ENCODE results near the gene FAM50A. TPM values are rescaled to one million over a fixed set of nuclear protein-coding genes. Genes with fewer than 3 reads are reported as not detected.
"Not testable (repeated sequence)": the region's sequence is repeated elsewhere in the genome, so short reads cannot be mapped to it uniquely, and the experiment has no call there.

FAM50A gene
- total RNA-seq, 1 donor from 2014 or later, result 47.3 TPM

- DNase-seq (ENCODE audit: missing footprints), result no peak
- no peak for ATAC-seq
- intact Hi-C loops (cut with DNase I), result loop anchor here (2.0 kb wide), 1 partner anchor 29 kb away; the partner anchor contains the start of gene FAM3A
Observed at GRCh38 chrX:154487518-154488290, 43.8 kb downstream of the FAM50A start.

DNA sequence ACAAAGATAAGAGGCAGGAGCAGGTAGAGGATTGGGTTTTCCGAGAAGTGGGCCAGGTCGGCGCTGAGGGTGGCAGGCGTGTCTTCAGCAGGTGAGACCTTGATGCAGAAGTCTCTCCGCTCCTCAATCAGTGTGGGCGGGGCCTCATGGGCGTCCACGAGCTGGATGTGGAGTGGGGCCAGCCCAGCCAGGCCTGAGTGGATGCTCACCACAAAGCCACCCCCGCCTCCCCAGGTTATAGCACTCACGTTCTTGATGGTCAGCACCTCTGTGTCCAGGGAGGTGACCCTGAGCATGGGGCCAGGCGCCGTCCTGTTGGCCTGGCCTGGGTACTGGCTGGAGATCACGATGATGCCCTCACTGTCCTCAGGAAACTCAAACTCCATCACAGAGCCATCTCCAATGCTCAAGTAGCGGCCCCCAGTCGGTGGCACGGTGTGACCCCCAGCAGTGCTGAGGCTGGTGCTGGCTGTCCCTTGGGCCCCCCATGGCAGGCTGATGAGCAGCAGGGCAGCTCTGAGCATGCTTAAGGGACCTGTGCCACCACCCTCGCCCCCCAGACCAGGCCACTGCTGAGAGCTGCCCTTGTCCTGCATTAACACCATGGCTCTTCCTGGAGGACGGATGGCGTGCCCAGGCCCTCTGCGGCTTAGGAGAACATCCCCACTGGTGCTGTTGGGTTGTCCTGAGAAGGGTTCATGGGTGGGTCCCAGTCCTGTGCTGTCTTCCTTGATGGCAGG, 44.6 kb downstream of the FAM50A start:
- DNase-seq (ENCODE audit: missing footprints) (peak; percentile 54), ATAC-seq (no peak)
- intact Hi-C loops (cut with DNase I), result no loop called here

GRCh38 chrX:154489182-154489581, 45.2 kb downstream of the FAM50A start:
- no peak for DNase-seq (ENCODE audit: missing footprints)
- intact Hi-C loops (cut with DNase I), result no loop called here
- no peak for ATAC-seq

DNA sequence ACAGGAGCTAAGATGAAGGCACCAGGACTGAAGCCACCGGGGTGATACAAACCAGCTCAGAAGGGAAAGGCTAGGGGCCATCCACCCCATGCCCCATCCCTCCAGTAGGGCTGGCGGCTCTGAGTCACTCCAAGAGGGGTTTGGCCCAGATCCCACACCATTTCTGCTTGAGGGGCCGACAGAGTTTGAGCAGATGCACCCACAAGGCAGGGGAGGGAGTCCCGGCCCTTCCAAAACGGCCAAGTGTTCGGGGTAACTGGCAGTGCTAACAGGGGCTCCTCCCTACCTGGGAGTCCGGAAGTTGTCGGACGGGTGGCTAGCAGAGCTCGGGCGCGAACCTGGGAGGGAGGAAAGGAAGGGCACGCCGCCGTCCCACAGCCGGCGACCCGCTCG, 46.1 kb downstream of the FAM50A start:
- DNase-seq (ENCODE audit: missing footprints), result peak; percentile 67
- peak; percentile 1 for ATAC-seq
- intact Hi-C loops (cut with DNase I), result no loop called here

GRCh38 chrX:154490414-154491083, 46.6 kb downstream of the FAM50A start, which contains the start of gene SLC10A3:
TSS of gene SLC10A3 (minus strand) at chrX:154490629. CDS start at chrX:154488940, 1,689 bp downstream.
- ATAC-seq, result peak; percentile 94
- intact Hi-C loops (cut with DNase I), result no loop called here
- DNase-seq (ENCODE audit: missing footprints), result peak; percentile 96

DNA sequence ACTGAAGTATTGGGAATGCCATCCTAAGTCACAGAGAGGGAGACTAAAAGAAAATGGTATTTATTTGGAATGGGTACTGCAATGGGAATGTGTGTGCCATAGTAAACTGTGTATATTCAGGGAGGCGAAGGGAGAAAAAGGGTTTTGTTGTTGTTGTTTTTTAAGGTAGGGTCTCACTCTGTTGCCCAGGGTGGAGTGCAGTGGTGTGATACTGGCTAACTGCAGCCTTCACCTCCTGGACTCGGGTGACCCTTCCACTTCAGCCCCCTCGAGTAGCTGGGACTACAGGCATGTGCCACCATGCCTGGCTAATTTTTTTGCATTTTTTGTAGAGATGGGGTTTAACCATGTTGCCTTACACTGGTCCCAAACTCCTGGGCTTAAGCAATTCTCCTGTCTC, 50.8 kb downstream of the FAM50A start:
- ATAC-seq, result no peak
- no peak for DNase-seq (ENCODE audit: missing footprints)
- intact Hi-C loops (cut with DNase I), result no loop called here

- no peak for ATAC-seq
- no peak for DNase-seq (ENCODE audit: missing footprints)
- intact Hi-C loops (cut with DNase I), result no loop called here
Observed at GRCh38 chrX:154495472-154495922, 51.6 kb downstream of the FAM50A start.

- intact Hi-C loops (cut with DNase I); DNase-seq (ENCODE audit: missing footprints); ATAC-seq: not testable (repeated sequence)
Observed at GRCh38 chrX:154496591-154497137, 52.7 kb downstream of the FAM50A start.

Small RNAs within 50 kb of the gene (microRNA-seq; reads per million reads assigned to microRNA genes)
- gene MIR6858, result not detected

Other genes starting within 250 kb of the FAM50A start
- not detected for gene OPN1MW2, start 224.4 kb upstream of the FAM50A start, total RNA-seq
- gene OPN1MW3, start 186.6 kb upstream of the FAM50A start, total RNA-seq, result not detected
- gene TEX28, start 149.0 kb upstream of the FAM50A start, total RNA-seq, result not detected
- gene TKTL1, start 148.3 kb upstream of the FAM50A start, total RNA-seq, result 13.0 TPM
- 253 TPM for gene FLNA, start 69.5 kb upstream of the FAM50A start, total RNA-seq
- 51.1 TPM for gene EMD, start 64.8 kb upstream of the FAM50A start, total RNA-seq
- gene RPL10, start 45.8 kb upstream of the FAM50A start, total RNA-seq, result 2,181 TPM
- gene DNASE1L1, start 34.9 kb upstream of the FAM50A start, total RNA-seq, result 52.3 TPM
- gene TAFAZZIN, start 32.6 kb upstream of the FAM50A start, total RNA-seq, result 36.1 TPM
- 83.0 TPM for gene ATP6AP1, start 15.5 kb upstream of the FAM50A start, total RNA-seq
- gene GDI1, start 7.0 kb upstream of the FAM50A start, total RNA-seq, result 85.2 TPM
- 23.2 TPM for gene PLXNA3, start 14.1 kb downstream of the FAM50A start, total RNA-seq
- 18.5 TPM for gene LAGE3, start 35.1 kb downstream of the FAM50A start, total RNA-seq
- 58.4 TPM for gene UBL4A, start 42.5 kb downstream of the FAM50A start, total RNA-seq
- 13.0 TPM for gene SLC10A3, start 46.5 kb downstream of the FAM50A start, total RNA-seq
- gene FAM3A, start 72.1 kb downstream of the FAM50A start, total RNA-seq, result 62.1 TPM
- 15.0 TPM for gene G6PD, start 102.7 kb downstream of the FAM50A start, total RNA-seq
- gene IKBKG, start 103.5 kb downstream of the FAM50A start, total RNA-seq, result 15.5 TPM
- not detected for gene CTAG1A, start 141.0 kb downstream of the FAM50A start, total RNA-seq
- gene CTAG1B, start 175.1 kb downstream of the FAM50A start, total RNA-seq, result not detected
- not detected for gene CTAG2, start 209.4 kb downstream of the FAM50A start, total RNA-seq